OCI-LY1 (cell line): ENCODE data around the gene KCTD20.

Experiments
- EZH2 ChIP-seq: fragments of 200-600 bp; sonication (generic), shearing (Covaris generic); IDR thresholded peaks from 2 replicates; pipeline ENCODE4 v1.8.0; 2017; ENCODE audit warnings: borderline replicate concordance, mixed run types, mild to moderate bottlenecking, antibody characterized with exemption, low read length, moderate library complexity, mixed read lengths
- TF ChIP-seq, protein P1 (sequence below): fragments of 200-600 bp; sonication (generic), shearing (Covaris generic); IDR thresholded peaks from 2 replicates; pipeline ENCODE4 v1.5.1; 2017; ENCODE audit warnings: mild to moderate bottlenecking, antibody characterized with exemption, low read length, moderate library complexity, mixed read lengths

DNA sequence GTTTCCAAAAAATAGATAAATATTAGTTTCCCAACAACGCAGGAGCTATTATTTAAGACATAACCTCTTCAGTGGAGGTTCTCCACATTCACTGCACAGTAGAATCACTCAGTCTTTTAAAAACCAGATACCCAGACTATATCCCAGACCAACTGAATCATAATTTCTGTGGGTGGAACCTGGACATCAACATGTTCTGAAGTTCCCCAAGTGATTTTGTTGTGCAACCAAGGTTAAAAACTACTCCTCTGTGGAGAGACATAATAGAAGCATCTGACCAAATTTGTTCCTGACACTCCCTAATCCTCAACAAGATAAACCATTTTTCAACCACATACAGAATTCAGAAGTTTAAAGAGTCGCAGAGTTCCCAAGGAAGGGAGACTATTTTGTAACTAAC is 62.2 kb downstream of the KCTD20 start:
- TF ChIP-seq, protein P1, sequence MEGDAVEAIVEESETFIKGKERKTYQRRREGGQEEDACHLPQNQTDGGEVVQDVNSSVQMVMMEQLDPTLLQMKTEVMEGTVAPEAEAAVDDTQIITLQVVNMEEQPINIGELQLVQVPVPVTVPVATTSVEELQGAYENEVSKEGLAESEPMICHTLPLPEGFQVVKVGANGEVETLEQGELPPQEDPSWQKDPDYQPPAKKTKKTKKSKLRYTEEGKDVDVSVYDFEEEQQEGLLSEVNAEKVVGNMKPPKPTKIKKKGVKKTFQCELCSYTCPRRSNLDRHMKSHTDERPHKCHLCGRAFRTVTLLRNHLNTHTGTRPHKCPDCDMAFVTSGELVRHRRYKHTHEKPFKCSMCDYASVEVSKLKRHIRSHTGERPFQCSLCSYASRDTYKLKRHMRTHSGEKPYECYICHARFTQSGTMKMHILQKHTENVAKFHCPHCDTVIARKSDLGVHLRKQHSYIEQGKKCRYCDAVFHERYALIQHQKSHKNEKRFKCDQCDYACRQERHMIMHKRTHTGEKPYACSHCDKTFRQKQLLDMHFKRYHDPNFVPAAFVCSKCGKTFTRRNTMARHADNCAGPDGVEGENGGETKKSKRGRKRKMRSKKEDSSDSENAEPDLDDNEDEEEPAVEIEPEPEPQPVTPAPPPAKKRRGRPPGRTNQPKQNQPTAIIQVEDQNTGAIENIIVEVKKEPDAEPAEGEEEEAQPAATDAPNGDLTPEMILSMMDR, result no peak
- TF ChIP-seq EZH2, result no peak
